Tibial nerve (tissue), 4 donors: ENCODE measurements around the gene PHLDA2. TPM values are rescaled to one million over a fixed set of nuclear protein-coding genes. Genes with fewer than 3 reads are reported as not detected.

Experiments
- DNase-seq, 2 donors: peaks; one replicate each; pipeline ENCODE4 v3.0.0-alpha.2; 2019; ENCODE audit warnings: low spot score in 2 of 2
- H3K27ac ChIP-seq, 4 donors: fragments of 200-600 bp; sonication (generic) in 3 of 4; one replicate each; pipeline ENCODE4 v1.5.1; 2017 to 2019; ENCODE audit warnings: mild to moderate bottlenecking in 1 of 4
- H3K27me3 ChIP-seq, 2 donors: fragments of 200-600 bp; sonication (generic) in 1 of 2; one replicate each; pipeline versions ENCODE4 v1.5.1 to v1.6.0; 2017 to 2019
- H3K36me3 ChIP-seq, 3 donors: fragments of 200-600 bp; sonication (generic); one replicate each; pipeline ENCODE4 v1.5.1; 2018 to 2019
- H3K4me1 ChIP-seq, 4 donors: fragments of 200-600 bp; sonication (generic) in 3 of 4; one replicate each; pipeline ENCODE4 v1.5.1; 2017 to 2019
- H3K4me3 ChIP-seq, 4 donors: fragments of 200-600 bp; sonication (generic) in 3 of 4; one replicate each; pipeline ENCODE4 v1.5.1; 2017 to 2019; ENCODE audit warnings: mild to moderate bottlenecking in 1 of 4, moderate library complexity in 1 of 4
- H3K9me3 ChIP-seq, 4 donors: fragments of 200-600 bp; sonication (generic) in 3 of 4; one replicate each; pipeline ENCODE4 v1.5.1; 2017 to 2019
- EP300 ChIP-seq, 2 donors: sonication (generic); formaldehyde crosslinking; IDR thresholded peaks; one replicate each; pipeline ENCODE4 v1.6.1; 2017; ENCODE audit warnings: antibody characterized with exemption in 2 of 2, mild to moderate bottlenecking in 1 of 2
- POLR2A ChIP-seq, 2 donors: fragments of 450-650 bp; IDR thresholded peaks; one replicate each; pipeline ENCODE4 v1.6.1; 2017; ENCODE audit warnings: antibody characterized with exemption in 2 of 2, mild to moderate bottlenecking in 2 of 2, moderate library complexity in 2 of 2
- WGBS, 2 donors: methylation state at CpG; one replicate each; pipeline ENCODE4 v1.1.5; 2018; 5-methylcytosine and 5-hydroxymethylcytosine counted together
- total RNA-seq, 4 donors: library from RNA; depleted of rRNA; stranded (reverse); fragments of >200 nt; gene quantifications; one replicate each; pipeline ENCODE4 v1.1.0, GENCODE V29; 2016
- TF ChIP-seq, protein P1 (sequence below), 5 experiments: fragments of 200-600 bp in 3 of 5; fragments of 450-650 bp in 2 of 5; sonication (generic) in 3 of 5; IDR thresholded peaks; one replicate each; pipeline ENCODE4 v1.5.1; 2016 to 2019; ENCODE audit warnings: antibody characterized with exemption in 5 of 5, mild to moderate bottlenecking in 3 of 5, moderate library complexity in 2 of 5

PHLDA2 gene
- total RNA-seq, 4 donors from 2014 or later: 3.3 to 6.1 (median 5.1) TPM

DNA sequence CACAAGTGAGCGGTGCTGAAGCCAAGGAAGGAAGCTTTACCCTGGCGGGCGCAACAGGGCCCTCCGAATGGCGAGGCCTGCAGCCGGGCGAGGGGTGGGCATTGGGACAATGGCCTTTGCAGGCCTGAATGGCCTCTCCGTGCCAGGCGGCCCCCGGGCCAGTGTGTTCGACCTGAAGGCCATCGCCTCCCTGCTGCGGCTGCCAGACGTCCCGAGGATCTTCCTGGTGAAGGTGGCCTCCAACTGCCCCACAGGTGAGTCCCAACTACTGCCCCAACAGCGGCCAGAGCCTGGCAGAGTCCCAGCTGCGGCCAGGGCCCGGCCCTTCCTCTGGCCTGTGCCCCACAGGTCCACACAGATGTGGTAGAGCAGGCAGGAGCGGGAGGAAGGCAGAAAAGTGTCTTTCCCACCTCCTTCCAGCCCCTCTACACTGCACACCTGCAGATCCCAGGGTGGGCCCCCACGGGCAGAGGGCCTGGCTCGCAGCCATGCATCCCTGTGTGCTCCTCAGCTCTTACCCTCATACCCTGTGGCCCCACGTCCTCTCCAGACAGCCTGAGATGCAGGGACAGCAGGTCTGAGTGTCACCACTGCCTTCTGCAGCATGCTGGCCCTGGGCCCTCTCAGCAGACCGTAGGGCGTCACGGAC, 11.3 kb downstream of the PHLDA2 start:
- no peak overlapping the region for H3K27ac ChIP-seq
- H3K27me3 ChIP-seq: no peaks in the 10 kb centered on the region
- no peaks in the 10 kb centered on the region for H3K9me3 ChIP-seq
- WGBS, 2 donors: 83 to 85% methylated on average over 14 to 24 of the region's 25 CpGs
- H3K4me1 ChIP-seq: no peaks in the 10 kb centered on the region
- H3K4me3 ChIP-seq: no peak overlapping the region
- DNase-seq: no peak
- H3K36me3 ChIP-seq: no peaks in the 10 kb centered on the region
- TF ChIP-seq EP300 (IDR thresholded peaks at IDR 0.05) (no peak), POLR2A (IDR thresholded peaks at IDR 0.05) (no peak)
- TF ChIP-seq, protein P1, sequence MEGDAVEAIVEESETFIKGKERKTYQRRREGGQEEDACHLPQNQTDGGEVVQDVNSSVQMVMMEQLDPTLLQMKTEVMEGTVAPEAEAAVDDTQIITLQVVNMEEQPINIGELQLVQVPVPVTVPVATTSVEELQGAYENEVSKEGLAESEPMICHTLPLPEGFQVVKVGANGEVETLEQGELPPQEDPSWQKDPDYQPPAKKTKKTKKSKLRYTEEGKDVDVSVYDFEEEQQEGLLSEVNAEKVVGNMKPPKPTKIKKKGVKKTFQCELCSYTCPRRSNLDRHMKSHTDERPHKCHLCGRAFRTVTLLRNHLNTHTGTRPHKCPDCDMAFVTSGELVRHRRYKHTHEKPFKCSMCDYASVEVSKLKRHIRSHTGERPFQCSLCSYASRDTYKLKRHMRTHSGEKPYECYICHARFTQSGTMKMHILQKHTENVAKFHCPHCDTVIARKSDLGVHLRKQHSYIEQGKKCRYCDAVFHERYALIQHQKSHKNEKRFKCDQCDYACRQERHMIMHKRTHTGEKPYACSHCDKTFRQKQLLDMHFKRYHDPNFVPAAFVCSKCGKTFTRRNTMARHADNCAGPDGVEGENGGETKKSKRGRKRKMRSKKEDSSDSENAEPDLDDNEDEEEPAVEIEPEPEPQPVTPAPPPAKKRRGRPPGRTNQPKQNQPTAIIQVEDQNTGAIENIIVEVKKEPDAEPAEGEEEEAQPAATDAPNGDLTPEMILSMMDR (IDR thresholded peaks at IDR 0.05): no peak

DNA sequence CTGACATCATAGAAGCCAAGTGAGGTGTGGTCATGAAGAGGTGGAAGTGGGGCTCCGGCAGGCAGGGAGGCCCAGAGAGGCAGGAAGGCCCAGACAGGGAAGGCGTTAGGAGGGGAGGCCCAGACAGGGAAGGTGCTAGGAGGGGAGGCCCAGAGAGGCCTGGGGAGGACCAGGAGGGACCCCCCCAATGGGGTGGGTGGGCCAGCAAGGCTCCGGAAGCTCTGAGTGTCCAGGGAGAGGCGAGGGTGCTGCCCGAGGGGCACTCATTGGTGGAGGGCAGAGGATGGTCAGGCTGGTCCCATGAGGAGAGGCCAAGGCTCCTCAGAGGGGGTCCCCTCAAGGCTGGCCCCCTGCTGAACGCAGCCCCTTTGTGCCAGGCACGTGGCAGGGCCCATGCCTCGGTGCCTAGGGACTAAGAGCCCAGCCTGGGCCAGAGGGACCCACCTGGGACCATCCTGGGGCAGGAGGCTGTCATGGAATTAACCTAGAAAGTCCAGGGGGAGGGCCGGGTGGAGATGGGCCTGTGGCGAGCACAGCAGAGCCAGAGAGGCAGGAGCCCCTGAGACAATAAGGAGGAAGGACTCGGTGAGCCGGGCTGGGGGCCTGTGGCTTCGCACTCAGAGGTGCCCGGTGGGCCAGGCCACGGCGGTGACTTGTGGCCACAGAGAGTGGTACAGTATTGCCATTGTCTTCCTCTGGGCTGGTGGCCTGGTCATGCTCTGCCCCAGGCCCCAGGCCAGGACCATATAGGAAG, 12.2 kb downstream of the PHLDA2 start:
- no peaks in the 10 kb centered on the region for H3K9me3 ChIP-seq
- TF ChIP-seq POLR2A (IDR thresholded peaks at IDR 0.05) (no peak), EP300 (IDR thresholded peaks at IDR 0.05) (no peak)
- TF ChIP-seq, protein P1 (IDR thresholded peaks at IDR 0.05): no peak
- no peaks in the 10 kb centered on the region for H3K36me3 ChIP-seq
- no peak for DNase-seq
- H3K4me1 ChIP-seq: no peaks in the 10 kb centered on the region
- H3K4me3 ChIP-seq: no peak overlapping the region
- no peaks in the 10 kb centered on the region for H3K27me3 ChIP-seq
- no peak overlapping the region for H3K27ac ChIP-seq
- WGBS, 2 donors: 79 to 86% methylated on average over 16 of the region's 16 CpGs

DNA sequence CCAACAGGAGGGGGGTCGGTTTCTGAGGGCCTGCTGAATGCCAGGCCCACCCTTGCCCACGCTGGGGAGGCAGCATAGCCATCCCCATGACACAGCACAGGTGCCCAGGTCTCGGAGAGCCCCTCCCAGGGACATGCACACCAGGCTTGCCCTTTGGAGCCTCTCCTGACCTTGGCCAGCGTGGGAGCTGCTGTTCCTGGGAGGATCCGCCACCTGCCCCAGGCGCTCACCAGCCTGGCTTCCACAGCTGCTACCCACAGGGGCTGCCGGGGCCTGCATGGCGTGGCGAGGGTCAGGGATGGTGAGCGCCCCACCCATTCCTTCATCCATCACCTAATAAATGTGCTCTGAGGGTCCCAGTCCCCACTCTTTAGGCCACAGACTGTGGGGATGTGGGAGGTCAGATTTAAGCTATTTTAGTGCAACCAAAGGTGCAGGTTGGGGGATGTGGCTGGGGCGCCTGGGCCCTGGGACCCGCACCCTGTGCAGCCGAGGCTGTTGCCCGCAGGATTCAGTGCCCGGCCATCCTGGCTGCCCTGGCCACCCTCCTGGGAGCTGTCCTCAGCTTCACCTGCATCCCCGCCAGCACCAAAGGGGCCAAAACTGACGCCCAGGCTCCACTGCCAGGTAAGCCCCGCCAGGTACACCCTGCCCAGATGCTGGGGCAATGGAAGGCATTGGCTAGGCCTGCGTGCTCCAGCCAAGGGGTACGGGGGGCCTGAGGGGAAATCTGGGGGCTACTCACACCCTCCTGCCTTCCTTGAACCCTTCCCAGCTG, 12.9 kb downstream of the PHLDA2 start:
- Histone ChIP-seq H3K27me3 (no peaks in the 10 kb centered on the region), H3K4me1 (no peaks in the 10 kb centered on the region), H3K9me3 (no peaks in the 10 kb centered on the region), H3K36me3 (no peaks in the 10 kb centered on the region), H3K27ac (no peak overlapping the region), H3K4me3 (no peak overlapping the region)
- WGBS, 2 donors: 80 to 92% methylated on average over 8 to 16 of the region's 20 CpGs
- TF ChIP-seq, protein P1 (IDR thresholded peaks at IDR 0.05): no peak
- no peak for TF ChIP-seq POLR2A (IDR thresholded peaks at IDR 0.05)
- TF ChIP-seq EP300 (IDR thresholded peaks at IDR 0.05): no peak
- DNase-seq: no peak

DNA sequence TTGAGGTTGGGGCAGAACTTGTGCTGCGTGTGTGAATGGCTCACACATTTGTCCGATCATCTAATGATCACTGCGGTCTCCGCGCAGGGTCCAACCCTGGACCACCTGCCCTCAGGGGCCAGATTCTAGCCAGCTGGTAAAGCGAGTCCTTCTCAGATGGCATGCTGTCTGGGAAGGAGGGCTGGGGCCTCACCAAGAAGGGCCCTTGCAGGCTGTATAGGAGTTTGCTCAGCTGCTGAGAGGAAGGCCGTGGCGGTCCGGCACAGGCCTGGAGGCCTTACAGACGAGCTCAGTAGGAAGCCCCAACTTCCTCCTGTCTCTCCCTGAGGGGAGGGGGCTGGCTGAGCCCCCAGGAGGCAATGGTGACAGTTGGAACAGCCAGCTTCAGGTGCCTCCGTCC, 13.7 kb downstream of the PHLDA2 start:
- no peak for DNase-seq
- 83 to 87% methylated on average over 8 to 11 of the region's 11 CpGs for WGBS, 2 donors
- no peaks in the 10 kb centered on the region for H3K36me3 ChIP-seq
- no peaks in the 10 kb centered on the region for H3K27me3 ChIP-seq
- H3K27ac ChIP-seq: no peak overlapping the region
- H3K9me3 ChIP-seq: no peaks in the 10 kb centered on the region
- no peak overlapping the region for H3K4me3 ChIP-seq
- no peak for TF ChIP-seq EP300 (IDR thresholded peaks at IDR 0.05)
- TF ChIP-seq POLR2A (IDR thresholded peaks at IDR 0.05): no peak
- TF ChIP-seq, protein P1 (IDR thresholded peaks at IDR 0.05): no peak
- no peaks in the 10 kb centered on the region for H3K4me1 ChIP-seq
